Neural crest cell (in vitro differentiated cells): ENCODE results near the gene KLF6. TPM values are rescaled to one million over a fixed set of nuclear protein-coding genes. Genes with fewer than 3 reads are reported as not detected.
A peak's percentile ranks its signal among the peaks of the same experiment; 100 is the strongest.

ENCODE experiments used
- DNase-seq: peaks from one replicate; pipeline ENCODE4 v3.0.0; 2021; ENCODE audit warnings: low read depth, mixed read lengths, low spot score
- H3K27ac Mint-ChIP-seq: one replicate; pipeline ENCODE4 v1.8.0; 2021; ENCODE audit warnings: mild to moderate bottlenecking, mixed read lengths; ENCODE audit not compliant: unreplicated experiment
- H3K27me3 Mint-ChIP-seq: 2 replicates; pipeline ENCODE4 v1.8.0; 2021; ENCODE audit warnings: low read depth, mild to moderate bottlenecking, mixed read lengths
- H3K36me3 Mint-ChIP-seq: 2 replicates; pipeline ENCODE4 v1.8.0; 2021; ENCODE audit warnings: low read depth, mild to moderate bottlenecking, mixed read lengths
- H3K4me1 Mint-ChIP-seq: 2 replicates; pipeline ENCODE4 v1.8.0; 2021; ENCODE audit warnings: mixed read lengths
- H3K4me3 Mint-ChIP-seq: one replicate; pipeline ENCODE4 v1.8.0; 2021; ENCODE audit warnings: mild to moderate bottlenecking, mixed read lengths
- H3K9me3 Mint-ChIP-seq: 2 replicates; pipeline ENCODE4 v1.8.0; 2021; ENCODE audit warnings: mixed read lengths
- total RNA-seq: library from RNA; stranded (reverse); gene quantifications from 2 replicates; pipeline ENCODE4 v1.2.1, GENCODE V29; 2021
- TF ChIP-seq, protein P1 (sequence below): fragments of 200-600 bp; sonication (generic); conservative IDR thresholded peaks from 2 replicates; pipeline ENCODE4 v1.5.0; 2021; ENCODE audit warnings: antibody characterized with exemption, mild to moderate bottlenecking

Gene KLF6
- total RNA-seq, 1 donor from 2014 or later, result 38.6 TPM

DNA sequence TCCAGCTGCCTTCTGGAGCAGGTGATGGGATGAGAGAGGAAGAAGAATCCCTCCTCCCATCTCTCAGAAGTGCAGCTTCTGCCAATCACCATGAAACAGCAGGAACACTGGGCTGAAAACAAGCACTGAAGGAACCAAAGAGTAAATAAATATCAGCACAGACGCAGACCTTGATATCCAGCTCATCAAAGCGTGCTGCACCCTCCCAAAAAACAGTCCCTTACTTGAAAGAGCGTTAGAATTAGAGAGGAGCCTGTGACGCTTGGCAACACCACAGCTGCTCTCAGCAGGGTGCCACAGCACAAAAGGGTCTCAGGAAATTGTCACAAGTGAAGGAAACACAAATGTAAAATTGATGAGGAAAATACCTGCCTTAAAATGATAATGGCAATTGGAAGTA lies 39.5 kb downstream of the KLF6 start:
- Mint-ChIP-seq H3K27ac (peak overlapping the region; percentile 57), H3K4me3 (no peak overlapping the region), H3K4me1 (peaks cover 30% of the 10 kb centered on the region), H3K9me3 (peaks cover 3% of the 10 kb centered on the region), H3K27me3 (no peaks in the 10 kb centered on the region), H3K36me3 (peaks cover 3% of the 10 kb centered on the region)
- TF ChIP-seq, protein P1, sequence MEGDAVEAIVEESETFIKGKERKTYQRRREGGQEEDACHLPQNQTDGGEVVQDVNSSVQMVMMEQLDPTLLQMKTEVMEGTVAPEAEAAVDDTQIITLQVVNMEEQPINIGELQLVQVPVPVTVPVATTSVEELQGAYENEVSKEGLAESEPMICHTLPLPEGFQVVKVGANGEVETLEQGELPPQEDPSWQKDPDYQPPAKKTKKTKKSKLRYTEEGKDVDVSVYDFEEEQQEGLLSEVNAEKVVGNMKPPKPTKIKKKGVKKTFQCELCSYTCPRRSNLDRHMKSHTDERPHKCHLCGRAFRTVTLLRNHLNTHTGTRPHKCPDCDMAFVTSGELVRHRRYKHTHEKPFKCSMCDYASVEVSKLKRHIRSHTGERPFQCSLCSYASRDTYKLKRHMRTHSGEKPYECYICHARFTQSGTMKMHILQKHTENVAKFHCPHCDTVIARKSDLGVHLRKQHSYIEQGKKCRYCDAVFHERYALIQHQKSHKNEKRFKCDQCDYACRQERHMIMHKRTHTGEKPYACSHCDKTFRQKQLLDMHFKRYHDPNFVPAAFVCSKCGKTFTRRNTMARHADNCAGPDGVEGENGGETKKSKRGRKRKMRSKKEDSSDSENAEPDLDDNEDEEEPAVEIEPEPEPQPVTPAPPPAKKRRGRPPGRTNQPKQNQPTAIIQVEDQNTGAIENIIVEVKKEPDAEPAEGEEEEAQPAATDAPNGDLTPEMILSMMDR, result no peak
- no peak for DNase-seq

DNA sequence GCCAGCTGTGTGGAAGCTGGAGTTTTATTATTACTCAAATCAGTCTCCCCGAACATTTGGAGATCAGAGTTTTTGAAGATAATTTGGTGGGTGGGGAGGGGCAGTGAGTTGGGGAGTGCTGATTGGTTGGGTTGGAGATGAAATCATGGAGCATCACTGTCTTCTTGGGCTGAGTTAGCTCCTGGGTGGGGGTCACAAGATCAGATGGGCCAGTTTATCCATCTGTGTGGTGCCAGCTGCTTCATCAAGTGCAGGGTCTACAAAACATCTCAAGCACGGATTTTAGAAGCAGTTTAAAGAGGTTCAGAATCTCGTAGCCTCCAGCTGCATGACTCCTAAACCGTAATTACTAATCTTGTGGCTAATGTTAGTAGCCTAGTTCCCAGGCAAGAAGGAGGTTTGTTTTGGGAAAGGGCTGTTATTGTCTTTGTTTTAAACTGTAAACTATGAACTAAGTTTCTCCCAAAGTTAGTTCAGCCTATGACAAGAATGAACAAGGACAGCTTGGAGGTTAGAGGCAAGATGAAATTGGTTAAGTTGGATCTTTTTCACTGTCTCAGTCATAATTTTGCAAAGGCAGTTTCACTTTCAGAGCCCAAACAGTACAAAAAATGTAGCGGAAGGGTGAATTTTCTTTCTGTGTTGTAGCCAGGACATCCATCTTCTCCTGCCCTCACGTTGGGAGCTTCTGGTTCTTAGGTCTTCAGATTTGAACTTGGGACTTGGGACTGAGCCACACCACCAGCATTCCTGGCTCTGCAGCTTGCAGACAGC lies 43.1 kb downstream of the KLF6 start:
- no peak for DNase-seq
- Mint-ChIP-seq H3K27ac (no peak overlapping the region), H3K36me3 (peaks cover 3% of the 10 kb centered on the region), H3K4me1 (peaks cover 9% of the 10 kb centered on the region), H3K4me3 (no peak overlapping the region), H3K27me3 (no peaks in the 10 kb centered on the region), H3K9me3 (peaks cover 3% of the 10 kb centered on the region)
- TF ChIP-seq, protein P1, result no peak

DNA sequence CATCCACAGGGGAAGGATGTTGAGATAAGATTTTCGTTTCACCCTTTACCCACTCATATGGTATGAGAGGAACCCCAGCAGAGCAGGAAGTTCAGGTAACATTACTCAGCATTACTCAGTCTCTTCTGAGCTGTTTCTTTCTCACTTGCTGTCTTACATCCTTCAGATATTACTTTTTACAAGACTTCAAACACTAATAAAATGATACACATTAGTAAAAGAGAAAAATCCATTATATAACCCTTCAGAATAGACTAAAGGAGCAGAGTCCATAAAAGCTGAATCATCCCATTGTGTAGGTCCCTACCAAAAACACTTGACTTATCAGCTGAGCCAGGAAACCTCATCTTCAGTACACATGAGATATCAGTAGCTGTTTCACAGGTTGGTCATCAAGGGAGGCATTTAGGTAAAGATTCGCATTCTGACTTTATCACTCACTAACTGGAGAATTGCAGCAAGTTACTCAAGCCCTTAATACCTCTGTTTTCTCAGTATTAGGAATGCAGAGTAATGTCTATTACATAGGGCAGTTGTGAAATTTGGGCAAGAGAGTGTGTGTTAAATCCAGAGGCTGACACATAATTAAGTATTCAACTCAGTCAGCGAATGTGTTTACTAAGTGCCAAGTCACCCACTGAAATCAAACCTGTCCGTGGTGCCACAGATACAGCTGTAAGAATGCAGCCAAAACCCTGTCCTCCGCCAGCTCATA lies 44.7 kb downstream of the KLF6 start:
- Mint-ChIP-seq H3K27ac (no peak overlapping the region), H3K9me3 (peaks cover 3% of the 10 kb centered on the region), H3K4me3 (no peak overlapping the region), H3K27me3 (no peaks in the 10 kb centered on the region), H3K36me3 (peaks cover 3% of the 10 kb centered on the region), H3K4me1 (peaks cover 4% of the 10 kb centered on the region)
- DNase-seq, result no peak
- TF ChIP-seq, protein P1, result no peak

DNA sequence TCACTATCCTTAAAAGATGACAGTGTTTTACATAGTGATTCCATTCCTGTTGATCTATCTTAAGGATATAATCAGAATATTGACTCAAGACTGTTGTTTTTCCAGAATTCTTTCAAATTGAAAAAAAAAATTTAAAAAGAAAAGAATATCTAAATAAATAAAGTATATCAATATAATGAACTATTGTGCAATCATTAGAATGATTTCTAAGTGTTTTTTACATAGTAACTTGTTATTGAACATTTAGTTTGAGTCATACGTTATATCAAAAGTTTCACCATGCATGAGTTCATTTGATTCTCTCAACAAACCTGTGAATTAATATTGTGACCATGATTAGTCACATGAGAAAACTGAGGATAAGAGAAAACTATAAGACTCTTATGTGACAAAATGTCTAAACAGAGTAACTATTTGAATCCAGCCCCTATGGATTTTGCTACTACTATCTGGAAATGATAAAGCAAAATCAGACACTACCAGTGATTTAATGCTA lies 46.1 kb downstream of the KLF6 start:
- H3K36me3 Mint-ChIP-seq, result no peaks in the 10 kb centered on the region
- no peak overlapping the region for H3K27ac Mint-ChIP-seq
- H3K4me1 Mint-ChIP-seq, result no peaks in the 10 kb centered on the region
- TF ChIP-seq, protein P1, result no peak
- no peak overlapping the region for H3K4me3 Mint-ChIP-seq
- H3K9me3 Mint-ChIP-seq, result no peaks in the 10 kb centered on the region
- DNase-seq, result no peak
- no peaks in the 10 kb centered on the region for H3K27me3 Mint-ChIP-seq

DNA sequence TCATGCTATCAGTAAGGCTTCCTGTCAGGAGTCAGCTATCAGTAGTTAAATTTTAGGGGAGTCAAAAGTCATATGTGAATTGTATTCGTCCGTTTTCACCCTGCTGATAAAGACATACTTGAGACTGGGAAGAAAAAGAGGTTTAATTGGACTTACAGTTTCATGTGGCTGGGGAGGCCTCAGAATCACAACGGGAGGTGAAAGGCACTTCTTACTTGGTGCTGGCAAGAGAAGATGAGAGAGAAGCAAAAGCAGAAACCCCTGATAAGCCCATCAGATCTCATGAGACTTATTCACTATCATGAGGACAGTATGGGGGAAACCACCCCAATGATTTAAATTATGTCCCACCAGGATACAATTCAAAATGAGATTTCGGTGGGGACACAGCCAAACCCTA lies 47.1 kb downstream of the KLF6 start:
- Mint-ChIP-seq H3K4me1 (no peaks in the 10 kb centered on the region), H3K27ac (no peak overlapping the region), H3K9me3 (no peaks in the 10 kb centered on the region), H3K36me3 (no peaks in the 10 kb centered on the region), H3K4me3 (no peak overlapping the region), H3K27me3 (no peaks in the 10 kb centered on the region)
- TF ChIP-seq, protein P1, result no peak
- DNase-seq, result no peak
